HG03196 (cell line): ENCODE measurements around the gene ARHGAP6.

Experiments used
- ATAC-seq: cut with Tn5 transposase; IDR thresholded peaks from one replicate; pipeline ENCODE4 v1.9.1; 2021; ENCODE audit not compliant: unreplicated experiment

ARHGAP6 gene

GRCh38 chrX:11328134-11328533 is 337.6 kb downstream of the ARHGAP6 start:
- no peak for ATAC-seq

- no peak for ATAC-seq
Measured at GRCh38 chrX:11321986-11322385, 343.7 kb downstream of the ARHGAP6 start.

- no peak for ATAC-seq
Measured at GRCh38 chrX:11319806-11320520, 345.8 kb downstream of the ARHGAP6 start.

- no peak for ATAC-seq
Measured at GRCh38 chrX:11311706-11312105, 354.0 kb downstream of the ARHGAP6 start.

- ATAC-seq, result no peak
Measured at GRCh38 chrX:11309220-11309619, 356.5 kb downstream of the ARHGAP6 start.

- no peak for ATAC-seq
Measured at GRCh38 chrX:11305641-11306040, 360.1 kb downstream of the ARHGAP6 start.

GRCh38 chrX:11304829-11305228 is 360.9 kb downstream of the ARHGAP6 start:
- ATAC-seq, result no peak

- no peak for ATAC-seq
Measured at GRCh38 chrX:11298600-11298999, 367.1 kb downstream of the ARHGAP6 start.

- ATAC-seq, result no peak
Measured at GRCh38 chrX:11296051-11296450, 369.7 kb downstream of the ARHGAP6 start.

- ATAC-seq, result no peak
Measured at GRCh38 chrX:11293113-11293512, 372.6 kb downstream of the ARHGAP6 start, which contains the start of gene AMELX. TSS of gene AMELX (plus strand) at chrX:11293413. CDS start at chrX:11294789, 1,376 bp downstream.

- ATAC-seq, result no peak
Measured at GRCh38 chrX:11290416-11291102, 375.2 kb downstream of the ARHGAP6 start.

GRCh38 chrX:11287505-11287904 is 378.2 kb downstream of the ARHGAP6 start:
- no peak for ATAC-seq

- ATAC-seq, result no peak
Measured at GRCh38 chrX:11285651-11286050, 380.1 kb downstream of the ARHGAP6 start.

GRCh38 chrX:11282043-11282442 is 383.7 kb downstream of the ARHGAP6 start:
- no peak for ATAC-seq

GRCh38 chrX:11273544-11273943 is 392.2 kb downstream of the ARHGAP6 start:
- ATAC-seq, result no peak

- ATAC-seq, result no peak
Measured at GRCh38 chrX:11272863-11273262, 392.9 kb downstream of the ARHGAP6 start.

GRCh38 chrX:11272290-11272689 is 393.4 kb downstream of the ARHGAP6 start:
- ATAC-seq, result no peak

GRCh38 chrX:11269996-11270395 is 395.7 kb downstream of the ARHGAP6 start:
- no peak for ATAC-seq

- ATAC-seq, result no peak
Measured at GRCh38 chrX:11269006-11269405, 396.7 kb downstream of the ARHGAP6 start.

GRCh38 chrX:11267425-11267824 is 398.3 kb downstream of the ARHGAP6 start:
- no peak for ATAC-seq

GRCh38 chrX:11266573-11267003 is 399.1 kb downstream of the ARHGAP6 start:
- no peak for ATAC-seq

GRCh38 chrX:11265352-11265751 is 400.4 kb downstream of the ARHGAP6 start:
- ATAC-seq, result no peak
